Astrocyte of the spinal cord (primary cell): ENCODE results near the gene TAMALIN.

Experiments
- DNase-seq: peaks from one replicate; pipeline ENCODE4 v3.0.0; 2011; ENCODE audit warnings: low read depth, low spot score
- H3K4me3 ChIP-seq: 2 replicates; pipeline ENCODE4 v1.5.1; 2011; ENCODE audit warnings: low read depth, mild to moderate bottlenecking, low read length, moderate library complexity
- in situ Hi-C: cut with HindIII; loops from 2 replicates; pipeline ENCODE4 v1.10.0; 2017; ENCODE audit warnings: low sequenced_read_pairs
- TF ChIP-seq, protein P1 (sequence below): IDR thresholded peaks from 2 replicates; pipeline ENCODE4 v1.5.1; 2012; ENCODE audit warnings: low read depth, mild to moderate bottlenecking, low read length, inconsistent platforms

TAMALIN gene

DNA sequence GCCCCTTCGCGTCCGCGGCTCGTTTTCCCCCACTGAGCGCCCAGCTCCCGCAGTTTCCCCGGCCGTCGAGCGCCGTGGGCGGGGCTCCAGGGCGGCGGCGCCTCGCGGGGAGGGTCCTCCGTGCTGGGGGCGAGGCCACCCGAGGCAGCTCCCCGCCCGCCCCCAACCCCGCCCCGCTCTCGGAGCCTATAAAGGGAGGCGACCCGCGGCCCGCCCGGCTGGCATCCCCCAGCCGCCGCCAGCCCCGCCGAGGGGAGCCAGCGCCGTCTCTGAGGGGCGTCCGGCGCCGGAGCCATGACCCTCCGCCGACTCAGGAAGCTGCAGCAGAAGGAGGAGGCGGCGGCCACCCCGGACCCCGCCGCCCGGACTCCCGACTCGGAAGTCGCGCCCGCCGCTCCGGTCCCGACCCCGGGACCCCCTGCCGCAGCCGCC lies at the start of gene TAMALIN:
Gene TAMALIN, plus strand, starts transcription at position 221 of the 432 bp plus-strand sequence. Its CDS starts 74 bp downstream, at position 295.
- H3K4me3 ChIP-seq: peak within 1 kb of the TSS; percentile 51
- DNase-seq: peak; percentile 47
- in situ Hi-C loops: no loop called here
- TF ChIP-seq, protein P1, sequence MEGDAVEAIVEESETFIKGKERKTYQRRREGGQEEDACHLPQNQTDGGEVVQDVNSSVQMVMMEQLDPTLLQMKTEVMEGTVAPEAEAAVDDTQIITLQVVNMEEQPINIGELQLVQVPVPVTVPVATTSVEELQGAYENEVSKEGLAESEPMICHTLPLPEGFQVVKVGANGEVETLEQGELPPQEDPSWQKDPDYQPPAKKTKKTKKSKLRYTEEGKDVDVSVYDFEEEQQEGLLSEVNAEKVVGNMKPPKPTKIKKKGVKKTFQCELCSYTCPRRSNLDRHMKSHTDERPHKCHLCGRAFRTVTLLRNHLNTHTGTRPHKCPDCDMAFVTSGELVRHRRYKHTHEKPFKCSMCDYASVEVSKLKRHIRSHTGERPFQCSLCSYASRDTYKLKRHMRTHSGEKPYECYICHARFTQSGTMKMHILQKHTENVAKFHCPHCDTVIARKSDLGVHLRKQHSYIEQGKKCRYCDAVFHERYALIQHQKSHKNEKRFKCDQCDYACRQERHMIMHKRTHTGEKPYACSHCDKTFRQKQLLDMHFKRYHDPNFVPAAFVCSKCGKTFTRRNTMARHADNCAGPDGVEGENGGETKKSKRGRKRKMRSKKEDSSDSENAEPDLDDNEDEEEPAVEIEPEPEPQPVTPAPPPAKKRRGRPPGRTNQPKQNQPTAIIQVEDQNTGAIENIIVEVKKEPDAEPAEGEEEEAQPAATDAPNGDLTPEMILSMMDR: no peak

DNA sequence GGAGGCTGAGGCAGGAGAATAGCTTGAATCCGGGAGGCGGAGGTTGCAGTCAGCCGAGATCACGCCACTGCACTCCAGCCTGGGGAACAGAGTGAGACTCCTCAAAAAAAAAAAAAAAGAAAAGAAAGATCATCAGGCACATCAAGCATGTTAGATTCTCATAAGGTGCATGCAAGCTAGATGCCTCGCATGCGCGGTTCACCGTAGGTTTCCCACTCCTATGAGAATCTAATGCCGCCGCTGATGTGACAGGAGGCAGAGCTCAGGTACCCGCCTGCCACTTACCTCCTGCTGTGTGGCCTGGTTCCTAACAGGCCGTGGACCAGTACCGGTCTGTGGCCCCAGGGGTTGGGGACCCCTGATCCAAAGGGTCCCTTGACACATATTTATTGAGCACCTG lies 48.2 kb upstream of the TAMALIN start:
- no peak for DNase-seq
- no peak overlapping the region for H3K4me3 ChIP-seq
- TF ChIP-seq, protein P1: no peak
- in situ Hi-C loops: no loop called here

GRCh38 chr12:51959211-51959610 lies 47.5 kb upstream of the TAMALIN start:
- in situ Hi-C loops: no loop called here
- TF ChIP-seq, protein P1: no peak

DNA sequence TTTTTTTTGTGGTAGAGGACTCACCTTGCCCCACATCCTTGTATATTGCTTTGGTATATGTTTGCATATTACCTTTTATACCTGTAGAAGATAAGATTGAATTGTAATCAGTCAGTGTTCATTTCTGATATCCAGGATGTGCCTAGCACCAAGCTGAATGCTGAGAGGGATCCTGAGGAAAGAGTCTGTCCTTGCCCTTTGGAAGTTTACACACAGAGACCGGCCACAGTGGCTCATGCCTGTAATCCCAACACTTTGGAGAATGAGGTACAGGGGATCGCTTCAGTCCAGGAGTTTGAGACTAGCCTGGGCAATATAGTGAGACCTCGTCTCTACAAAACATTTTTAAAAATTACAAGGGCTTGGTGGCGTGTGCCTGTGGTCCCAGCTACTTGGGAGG lies 46.8 kb upstream of the TAMALIN start:
- H3K4me3 ChIP-seq: no peak overlapping the region
- in situ Hi-C loops: no loop called here
- TF ChIP-seq, protein P1: no peak
- no peak for DNase-seq

More at GRCh38 chr12:51959211-51959610, 47.5 kb upstream of the TAMALIN start:
- no peak overlapping the region for H3K4me3 ChIP-seq
- no peak for DNase-seq

GRCh38 chr12:51960488-51960887 lies 46.3 kb upstream of the TAMALIN start:
- TF ChIP-seq, protein P1: no peak
- no peak for DNase-seq
- in situ Hi-C loops: no loop called here
- no peak overlapping the region for H3K4me3 ChIP-seq

DNA sequence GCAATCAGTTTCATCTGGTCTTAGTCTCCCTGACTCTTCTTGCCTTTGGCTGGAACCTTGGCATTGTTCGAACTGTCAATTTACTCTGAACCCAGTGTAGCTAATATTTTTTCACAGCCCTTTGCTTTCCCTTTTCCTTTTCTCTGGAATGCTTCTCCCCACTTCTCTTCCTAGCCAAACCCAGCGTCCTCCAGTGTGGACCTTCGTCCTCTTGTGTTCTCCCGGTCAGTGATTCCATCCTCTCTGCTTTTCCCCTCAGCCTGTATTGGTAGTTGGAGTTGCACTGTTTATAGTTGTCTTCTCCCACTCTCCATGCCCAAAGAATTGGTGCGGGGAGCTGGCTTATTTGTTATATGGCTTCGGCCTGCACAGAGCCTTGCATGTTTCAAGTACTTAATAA lies 45.9 kb upstream of the TAMALIN start:
- H3K4me3 ChIP-seq: no peak overlapping the region
- in situ Hi-C loops: no loop called here
- TF ChIP-seq, protein P1: no peak
- no peak for DNase-seq

GRCh38 chr12:51961834-51962233 lies 44.9 kb upstream of the TAMALIN start:
- no peak overlapping the region for H3K4me3 ChIP-seq
- in situ Hi-C loops: no loop called here
- TF ChIP-seq, protein P1: no peak
- no peak for DNase-seq
